Measurements from ENCODE around the gene PPP1CA. TPM values are rescaled to one million over a fixed set of nuclear protein-coding genes. Genes with fewer than 3 reads are reported as not detected.

The PPP1CA gene
- total RNA-seq, 1 donor from 2014 or later: 144 TPM

DNA sequence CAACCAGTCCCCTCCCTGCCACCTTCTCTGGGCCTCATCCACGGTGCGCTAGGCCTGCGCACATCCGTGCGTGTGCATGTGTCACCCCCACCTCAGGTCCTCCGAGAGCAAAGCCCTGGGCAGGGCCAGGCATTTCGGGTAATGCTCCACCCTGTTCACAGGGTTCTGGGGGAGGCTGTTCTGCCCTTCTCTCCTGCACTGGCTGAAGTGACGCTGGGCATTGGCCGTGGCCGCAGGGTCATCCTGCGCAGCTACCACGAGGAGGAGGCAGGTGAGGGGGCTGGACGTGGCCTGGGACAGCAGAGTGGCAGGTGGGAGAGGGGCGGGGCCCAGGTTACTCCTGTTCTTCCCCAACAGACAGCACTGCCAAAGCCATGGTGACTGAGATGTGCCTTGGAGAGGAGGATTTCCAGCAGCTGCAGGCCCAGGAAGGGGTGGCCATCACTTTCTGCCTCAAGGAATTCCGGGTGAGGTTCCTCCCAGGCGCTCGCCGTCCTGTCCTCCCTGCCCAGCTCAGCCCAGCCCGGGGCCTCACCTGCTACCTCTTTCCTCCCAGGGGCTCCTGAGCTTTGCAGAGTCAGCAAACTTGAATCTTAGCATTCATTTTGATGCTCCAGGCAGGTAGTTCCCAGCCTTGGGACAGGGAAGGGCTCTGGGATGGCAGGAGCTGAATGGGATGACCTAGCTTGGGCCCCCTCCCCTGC is 6.0 kb downstream of the PPP1CA start:
- no peaks in the 10 kb centered on the region for H3K27me3 ChIP-seq (ENCODE audit: low read depth)
- intact Hi-C loops (cut with DNase I): no loop called here
- H3K9me3 ChIP-seq: no peaks in the 10 kb centered on the region
- H3K36me3 ChIP-seq: peaks cover 55% of the 10 kb centered on the region
- DNase-seq (no peak), ATAC-seq (no peak)
- no peak overlapping the region for H3K4me3 ChIP-seq
- TF ChIP-seq, protein P1, sequence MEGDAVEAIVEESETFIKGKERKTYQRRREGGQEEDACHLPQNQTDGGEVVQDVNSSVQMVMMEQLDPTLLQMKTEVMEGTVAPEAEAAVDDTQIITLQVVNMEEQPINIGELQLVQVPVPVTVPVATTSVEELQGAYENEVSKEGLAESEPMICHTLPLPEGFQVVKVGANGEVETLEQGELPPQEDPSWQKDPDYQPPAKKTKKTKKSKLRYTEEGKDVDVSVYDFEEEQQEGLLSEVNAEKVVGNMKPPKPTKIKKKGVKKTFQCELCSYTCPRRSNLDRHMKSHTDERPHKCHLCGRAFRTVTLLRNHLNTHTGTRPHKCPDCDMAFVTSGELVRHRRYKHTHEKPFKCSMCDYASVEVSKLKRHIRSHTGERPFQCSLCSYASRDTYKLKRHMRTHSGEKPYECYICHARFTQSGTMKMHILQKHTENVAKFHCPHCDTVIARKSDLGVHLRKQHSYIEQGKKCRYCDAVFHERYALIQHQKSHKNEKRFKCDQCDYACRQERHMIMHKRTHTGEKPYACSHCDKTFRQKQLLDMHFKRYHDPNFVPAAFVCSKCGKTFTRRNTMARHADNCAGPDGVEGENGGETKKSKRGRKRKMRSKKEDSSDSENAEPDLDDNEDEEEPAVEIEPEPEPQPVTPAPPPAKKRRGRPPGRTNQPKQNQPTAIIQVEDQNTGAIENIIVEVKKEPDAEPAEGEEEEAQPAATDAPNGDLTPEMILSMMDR (IDR thresholded peaks at IDR 0.05): no peak
- H3K4me1 ChIP-seq: peaks cover 40% of the 10 kb centered on the region
- H3K27ac ChIP-seq: no peak overlapping the region

DNA sequence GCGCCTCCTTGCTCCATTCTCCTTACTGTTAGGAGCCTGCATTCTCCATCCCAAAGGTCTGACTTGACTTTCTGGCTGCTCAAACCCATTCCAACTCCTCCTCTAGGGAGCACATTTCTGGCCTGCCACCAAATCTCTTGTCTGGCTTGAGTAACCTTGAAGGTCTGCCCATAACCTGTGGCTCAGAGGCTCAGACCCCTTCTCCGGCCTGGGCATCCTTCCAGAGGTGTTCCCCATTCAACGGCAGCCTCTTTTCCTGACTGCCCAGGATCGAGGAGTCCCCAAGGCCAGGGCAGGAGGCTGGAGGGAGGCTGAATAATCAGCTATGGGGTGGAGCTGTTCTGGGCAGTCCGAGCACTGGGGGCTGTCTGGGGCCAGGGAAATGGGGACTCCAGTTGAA is 7.7 kb downstream of the PPP1CA start:
- no peak overlapping the region for H3K27ac ChIP-seq
- ATAC-seq: no peak
- intact Hi-C loops (cut with DNase I): no loop called here
- H3K9me3 ChIP-seq: no peaks in the 10 kb centered on the region
- H3K4me3 ChIP-seq: no peak overlapping the region
- peaks cover 38% of the 10 kb centered on the region for H3K36me3 ChIP-seq
- peaks cover 26% of the 10 kb centered on the region for H3K4me1 ChIP-seq
- H3K27me3 ChIP-seq (ENCODE audit: low read depth): no peaks in the 10 kb centered on the region
- DNase-seq: no peak
- TF ChIP-seq, protein P1 (IDR thresholded peaks at IDR 0.05): no peak

GRCh38 chr11:67393437-67393836 is 8.2 kb downstream of the PPP1CA start:
- H3K36me3 ChIP-seq: peaks cover 33% of the 10 kb centered on the region
- no peak overlapping the region for H3K27ac ChIP-seq
- ATAC-seq: no peak
- intact Hi-C loops (cut with DNase I): no loop called here
- H3K27me3 ChIP-seq (ENCODE audit: low read depth): no peaks in the 10 kb centered on the region
- no peaks in the 10 kb centered on the region for H3K9me3 ChIP-seq
- DNase-seq: peak; percentile 54
- peaks cover 25% of the 10 kb centered on the region for H3K4me1 ChIP-seq
- H3K4me3 ChIP-seq: no peak overlapping the region
- TF ChIP-seq, protein P1 (IDR thresholded peaks at IDR 0.05): no peak

- peak overlapping the region; percentile 96 for H3K4me3 ChIP-seq
- no peaks in the 10 kb centered on the region for H3K9me3 ChIP-seq
- peaks cover 21% of the 10 kb centered on the region for H3K36me3 ChIP-seq
- H3K27ac ChIP-seq: peak overlapping the region; percentile 91
- intact Hi-C loops (cut with DNase I): no loop called here
- H3K27me3 ChIP-seq (ENCODE audit: low read depth): no peaks in the 10 kb centered on the region
- TF ChIP-seq, protein P1 (IDR thresholded peaks at IDR 0.05): no peak
- peaks cover 21% of the 10 kb centered on the region for H3K4me1 ChIP-seq
- ATAC-seq: peak; percentile 1 to 2
- DNase-seq: peak; percentile 51
Observed at GRCh38 chr11:67392183-67392715, 9.4 kb downstream of the PPP1CA start.

- DNase-seq: peak; percentile 97
- peaks cover 16% of the 10 kb centered on the region for H3K4me1 ChIP-seq
- no peaks in the 10 kb centered on the region for H3K27me3 ChIP-seq (ENCODE audit: low read depth)
- H3K27ac ChIP-seq: peak within 1 kb of the TSS; percentile 91
- TF ChIP-seq, protein P1 (IDR thresholded peaks at IDR 0.05): no peak
- intact Hi-C loops (cut with DNase I): no loop called here
- H3K36me3 ChIP-seq: peaks cover 14% of the 10 kb centered on the region
- peak; percentile 90 to 94 for ATAC-seq
- peak within 1 kb of the TSS; percentile 96 for H3K4me3 ChIP-seq
- no peaks in the 10 kb centered on the region for H3K9me3 ChIP-seq
Observed at GRCh38 chr11:67391304-67392182, 10.1 kb downstream of the PPP1CA start, which contains the start of gene RAD9A. Gene RAD9A, plus strand, starts transcription at chr11:67391986. Its CDS starts 59 bp downstream, at chr11:67392045.

All from lower lobe of right lung (tissue), 2 donors.